NCI-H69 (cell line): ENCODE data around the gene TCP10L.
"Not testable (repeated sequence)": the region's sequence is repeated elsewhere in the genome, so short reads cannot be mapped to it uniquely, and the experiment has no call there.

Experiments used
- DNase-seq: peaks from one replicate; lab custom pipeline; 2025; lab: John Stamatoyannopoulos, UW

TCP10L gene

GRCh38 chr21:32554832-32555638 is 30.3 kb downstream of the TCP10L start:
- DNase-seq: no peak

GRCh38 chr21:32549886-32550285 is 35.4 kb downstream of the TCP10L start:
- DNase-seq: no peak

GRCh38 chr21:32549440-32549839 is 35.9 kb downstream of the TCP10L start:
- DNase-seq: no peak

GRCh38 chr21:32548978-32549377 is 36.3 kb downstream of the TCP10L start:
- no peak for DNase-seq

GRCh38 chr21:32547018-32547417 is 38.3 kb downstream of the TCP10L start:
- DNase-seq: no peak

GRCh38 chr21:32545948-32546441 is 39.3 kb downstream of the TCP10L start:
- DNase-seq: no peak

- no peak for DNase-seq
These were observed 40.6 kb downstream of the TCP10L start for GRCh38 chr21:32544697-32545096.

GRCh38 chr21:32543975-32544374 is 41.3 kb downstream of the TCP10L start:
- DNase-seq: no peak

GRCh38 chr21:32543056-32543455 is 42.3 kb downstream of the TCP10L start:
- DNase-seq: not testable (repeated sequence)

- no peak for DNase-seq
These were observed 45.9 kb downstream of the TCP10L start for GRCh38 chr21:32539378-32539777.

- peak; percentile 50 for DNase-seq
These were observed 47.1 kb downstream of the TCP10L start for GRCh38 chr21:32538147-32538792.

- no peak for DNase-seq
These were observed 47.8 kb downstream of the TCP10L start for GRCh38 chr21:32537569-32537881.

GRCh38 chr21:32535612-32536011 is 49.7 kb downstream of the TCP10L start:
- DNase-seq: no peak

- no peak for DNase-seq
These were observed 51.2 kb downstream of the TCP10L start for GRCh38 chr21:32534113-32534512.

- no peak for DNase-seq
These were observed 51.7 kb downstream of the TCP10L start for GRCh38 chr21:32533611-32534010.

- DNase-seq: no peak
These were observed 52.3 kb downstream of the TCP10L start for GRCh38 chr21:32533053-32533452.

- no peak for DNase-seq
These were observed 52.7 kb downstream of the TCP10L start for GRCh38 chr21:32532636-32533035.

GRCh38 chr21:32531561-32531960 is 53.8 kb downstream of the TCP10L start:
- not testable (repeated sequence) for DNase-seq

- not testable (repeated sequence) for DNase-seq
These were observed 54.5 kb downstream of the TCP10L start for GRCh38 chr21:32530809-32531208.

GRCh38 chr21:32529679-32530078 is 55.6 kb downstream of the TCP10L start:
- DNase-seq: no peak

- no peak for DNase-seq
These were observed 60.0 kb downstream of the TCP10L start for GRCh38 chr21:32525282-32525681.

GRCh38 chr21:32523988-32524719 is 61.2 kb downstream of the TCP10L start:
- DNase-seq: no peak
